GM19035 (cell line): ENCODE results near the gene LMAN1L.

Source experiments
- ATAC-seq: cut with Tn5 transposase; IDR thresholded peaks from one replicate; pipeline ENCODE4 v1.9.1; 2021; ENCODE audit not compliant: unreplicated experiment

LMAN1L gene

GRCh38 chr15:74815121-74815934, 2.7 kb downstream of the LMAN1L start:
- ATAC-seq, result no peak

- ATAC-seq, result no peak
Observed at GRCh38 chr15:74815961-74816360, 3.3 kb downstream of the LMAN1L start.

- ATAC-seq, result no peak
Observed at GRCh38 chr15:74816624-74817369, 4.2 kb downstream of the LMAN1L start.

- ATAC-seq, result no peak
Observed at GRCh38 chr15:74817370-74817737, 4.7 kb downstream of the LMAN1L start.

GRCh38 chr15:74820056-74820455, 7.4 kb downstream of the LMAN1L start:
- ATAC-seq, result no peak

- peak; percentile 64 for ATAC-seq
Observed at GRCh38 chr15:74821091-74821789, 8.6 kb downstream of the LMAN1L start.

GRCh38 chr15:74821790-74822158, 9.1 kb downstream of the LMAN1L start:
- ATAC-seq, result no peak

GRCh38 chr15:74822233-74822632, 9.6 kb downstream of the LMAN1L start:
- ATAC-seq, result no peak

GRCh38 chr15:74823324-74823723, 10.7 kb downstream of the LMAN1L start:
- ATAC-seq, result no peak

- no peak for ATAC-seq
Observed at GRCh38 chr15:74824976-74825375, 12.3 kb downstream of the LMAN1L start.

- no peak for ATAC-seq
Observed at GRCh38 chr15:74825866-74826265, 13.2 kb downstream of the LMAN1L start.

- no peak for ATAC-seq
Observed at GRCh38 chr15:74826364-74826819, 13.8 kb downstream of the LMAN1L start, which contains the start of gene CPLX3. TSS of gene CPLX3 (plus strand) at chr15:74826627. CDS start at chr15:74826704, 77 bp downstream.

- no peak for ATAC-seq
Observed at GRCh38 chr15:74826921-74827320, 14.3 kb downstream of the LMAN1L start.

GRCh38 chr15:74827614-74828013, 15.0 kb downstream of the LMAN1L start:
- no peak for ATAC-seq

GRCh38 chr15:74828835-74829234, 16.2 kb downstream of the LMAN1L start:
- no peak for ATAC-seq

- no peak for ATAC-seq
Observed at GRCh38 chr15:74829486-74829885, 16.9 kb downstream of the LMAN1L start.

GRCh38 chr15:74829991-74830390, 17.4 kb downstream of the LMAN1L start:
- no peak for ATAC-seq

GRCh38 chr15:74830868-74831267, 18.2 kb downstream of the LMAN1L start:
- no peak for ATAC-seq

GRCh38 chr15:74831813-74832495, 19.3 kb downstream of the LMAN1L start:
- ATAC-seq, result no peak

GRCh38 chr15:74832826-74833225, 20.2 kb downstream of the LMAN1L start:
- ATAC-seq, result no peak
